IPS DF 6.9 (cell line): Measurements from ENCODE around the gene MUC3A.
"Not testable (repeated sequence)": the region's sequence is repeated elsewhere in the genome, so short reads cannot be mapped to it uniquely, and the experiment has no call there.

ENCODE experiments used
- DNase-seq: peaks from one replicate; pipeline ENCODE4 v3.0.0-alpha.2; 2013; ENCODE audit warnings: low read depth, low spot score
- H3K27ac ChIP-seq: one replicate; pipeline ENCODE4 v1.5.1; 2013; ENCODE audit warnings: low read length, control low read depth
- H3K27me3 ChIP-seq: 2 replicates; pipeline ENCODE4 v1.6.1; 2013; ENCODE audit warnings: mild to moderate bottlenecking, low read length; ENCODE audit not compliant: control insufficient read depth, insufficient read depth
- H3K36me3 ChIP-seq: 2 replicates; pipeline ENCODE4 v1.6.1; 2013; ENCODE audit warnings: low read length; ENCODE audit not compliant: control insufficient read depth, insufficient read depth
- H3K4me1 ChIP-seq: 2 replicates; pipeline ENCODE4 v1.6.1; 2013; ENCODE audit warnings: low read length; ENCODE audit not compliant: control insufficient read depth, insufficient read depth
- H3K4me3 ChIP-seq: 2 replicates; pipeline ENCODE4 v1.5.1; 2013; ENCODE audit warnings: mild to moderate bottlenecking, low read length
- H3K9me3 ChIP-seq: 2 replicates; pipeline ENCODE4 v1.6.1; 2013; ENCODE audit warnings: low read length, inconsistent platforms; ENCODE audit not compliant: control insufficient read depth, insufficient read depth
- WGBS: extraction: QIAGEN DNeasy Blood & Tissue Kit; methylation state at CpG from one replicate; pipeline ENCODE4 v1.1.7; 2013; ENCODE audit warnings: mixed read lengths, missing lambda C conversion rate; ENCODE audit not compliant: insufficient read length, insufficient coverage; 5-methylcytosine and 5-hydroxymethylcytosine counted together

The MUC3A gene

DNA sequence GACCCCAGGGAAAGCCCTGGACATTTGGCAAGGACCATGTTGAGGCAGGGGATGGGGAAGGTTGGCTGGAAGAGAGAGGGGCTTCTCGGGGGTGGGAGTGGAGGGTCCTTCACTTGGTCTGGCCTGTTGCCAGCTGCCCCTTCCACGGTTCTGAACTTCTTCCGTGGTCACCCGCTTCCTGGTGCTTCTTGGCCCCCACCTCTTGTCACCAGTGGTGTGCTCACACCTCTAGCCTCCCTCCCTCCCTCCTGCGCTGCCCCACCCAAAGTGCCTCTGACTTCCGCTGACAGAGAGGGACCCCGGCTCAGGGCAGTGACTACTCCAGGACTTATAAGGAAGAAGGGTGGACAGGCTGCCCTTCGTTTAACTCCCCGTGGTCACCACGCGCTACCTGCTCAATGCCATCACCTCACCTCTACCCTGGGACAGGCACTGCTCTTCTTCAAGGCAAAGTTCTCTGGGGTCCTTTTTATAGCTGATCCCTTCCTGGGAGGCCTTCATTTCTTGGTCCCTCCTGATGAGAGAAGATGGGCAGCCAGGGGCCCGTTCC is 19.8 kb downstream of the MUC3A start, which contains the start of gene MUC12:
Gene MUC12 (plus strand): TSS at position 500 of the 550 bp plus-strand sequence. CDS start 58 bp downstream, outside the sequence.
- Histone ChIP-seq H3K4me3 (no peak within 1 kb of the TSS), H3K27ac (no peak within 1 kb of the TSS), H3K36me3 (no peaks in the 10 kb centered on the region), H3K27me3 (peaks cover 3% of the 10 kb centered on the region; the same call in 1 of the 2 replicates), H3K4me1 (peaks cover 16% of the 10 kb centered on the region), H3K9me3 (no peaks in the 10 kb centered on the region)
- WGBS: no CpG with 5 or more reads among the region's 12 CpGs
- DNase-seq: no peak

- H3K4me1 ChIP-seq: 0 out of 2 replicates have a peak, but pooled peaks cover 6% of the 10 kb centered on the region
- no peak overlapping the region for H3K4me3 ChIP-seq
- no peak for DNase-seq
- H3K9me3 ChIP-seq: no peaks in the 10 kb centered on the region
- WGBS: no CpG with 5 or more reads among the region's 14 CpGs
- peaks cover 3% of the 10 kb centered on the region; the same call in 1 of the 2 replicates for H3K27me3 ChIP-seq
- no peaks in the 10 kb centered on the region for H3K36me3 ChIP-seq
- no peak overlapping the region for H3K27ac ChIP-seq
Measured at GRCh38 chr7:100971111-100972001, 22.0 kb downstream of the MUC3A start.

GRCh38 chr7:100972002-100972347 is 22.6 kb downstream of the MUC3A start:
- Histone ChIP-seq H3K27me3 (peaks cover 3% of the 10 kb centered on the region; the same call in 1 of the 2 replicates), H3K9me3 (no peaks in the 10 kb centered on the region), H3K27ac (no peak overlapping the region), H3K36me3 (no peaks in the 10 kb centered on the region), H3K4me3 (no peak overlapping the region), H3K4me1 (0 out of 2 replicates have a peak, but pooled peaks cover 5% of the 10 kb centered on the region)
- WGBS: no CpG with 5 or more reads among the region's 7 CpGs
- no peak for DNase-seq

GRCh38 chr7:100974021-100974420 is 24.7 kb downstream of the MUC3A start:
- H3K36me3 ChIP-seq: no peaks in the 10 kb centered on the region
- no CpG with 5 or more reads among the region's 2 CpGs for WGBS
- no peak for DNase-seq
- no peaks in the 10 kb centered on the region for H3K27me3 ChIP-seq
- H3K4me3 ChIP-seq: no peak overlapping the region
- no peaks in the 10 kb centered on the region for H3K9me3 ChIP-seq
- no peaks in the 10 kb centered on the region for H3K4me1 ChIP-seq
- no peak overlapping the region for H3K27ac ChIP-seq

DNA sequence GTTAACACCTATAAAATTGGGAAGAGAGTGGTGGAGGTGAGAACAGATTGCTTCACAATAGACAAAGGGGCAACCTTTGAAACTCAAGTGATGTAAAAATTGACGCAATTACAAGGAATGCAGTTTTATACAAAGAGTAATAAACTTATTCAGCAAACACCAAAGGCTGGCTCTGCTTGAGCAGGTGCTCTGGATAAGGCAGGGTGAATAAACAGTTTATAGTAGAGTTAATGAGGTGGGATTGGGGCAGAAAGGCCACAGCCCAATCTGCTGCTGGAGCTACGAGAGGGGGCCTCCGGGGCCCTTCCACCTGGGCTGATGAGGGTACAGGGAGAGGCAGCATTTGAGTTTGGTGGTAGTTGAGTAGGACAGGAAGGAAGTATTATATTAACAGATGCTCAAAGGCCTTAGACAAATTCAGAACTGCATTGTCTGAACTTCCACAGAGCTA is 26.1 kb downstream of the MUC3A start:
- no peaks in the 10 kb centered on the region for H3K9me3 ChIP-seq
- no peaks in the 10 kb centered on the region for H3K27me3 ChIP-seq
- no CpG with 5 or more reads among the region's 3 CpGs for WGBS
- H3K27ac ChIP-seq: no peak overlapping the region
- no peaks in the 10 kb centered on the region for H3K36me3 ChIP-seq
- H3K4me1 ChIP-seq: no peaks in the 10 kb centered on the region
- no peak for DNase-seq
- H3K4me3 ChIP-seq: no peak overlapping the region

DNA sequence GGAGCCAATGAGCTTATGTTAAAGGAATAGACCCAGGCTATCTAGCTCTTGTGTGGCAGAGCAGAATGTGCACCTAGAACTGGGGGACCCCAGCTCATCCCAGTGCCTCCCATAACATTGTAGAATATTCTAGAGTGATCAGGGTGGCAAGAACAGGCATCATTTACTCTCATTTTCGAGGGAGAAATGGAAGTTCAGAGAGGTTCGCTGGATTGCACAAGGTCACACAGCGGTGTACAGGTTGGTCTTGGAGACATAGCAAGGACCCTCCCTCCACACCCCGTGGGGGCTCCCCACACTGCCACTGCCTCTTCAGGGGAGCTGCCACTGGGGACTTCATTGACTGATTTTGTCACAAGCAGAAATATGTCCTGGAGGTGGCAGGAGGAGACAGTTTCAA is 29.0 kb downstream of the MUC3A start:
- Histone ChIP-seq H3K27me3 (no peaks in the 10 kb centered on the region), H3K36me3 (no peaks in the 10 kb centered on the region), H3K4me1 (0 out of 2 replicates have a peak, but pooled peaks cover 1% of the 10 kb centered on the region), H3K27ac (no peak overlapping the region), H3K4me3 (no peak overlapping the region), H3K9me3 (no peaks in the 10 kb centered on the region)
- no peak for DNase-seq
- WGBS: no CpG with 5 or more reads among the region's 4 CpGs

- no peak overlapping the region for H3K27ac ChIP-seq
- H3K36me3 ChIP-seq: no peaks in the 10 kb centered on the region
- H3K9me3 ChIP-seq: no peaks in the 10 kb centered on the region
- H3K27me3 ChIP-seq: no peaks in the 10 kb centered on the region
- 0 out of 2 replicates have a peak, but pooled peaks cover 1% of the 10 kb centered on the region for H3K4me1 ChIP-seq
- DNase-seq: no peak
- WGBS: no CpG with 5 or more reads among the region's 8 CpGs
- no peak overlapping the region for H3K4me3 ChIP-seq
Measured at GRCh38 chr7:100983451-100984187, 34.3 kb downstream of the MUC3A start.

- H3K27ac ChIP-seq, H3K36me3 ChIP-seq, H3K4me1 ChIP-seq, H3K27me3 ChIP-seq, DNase-seq, H3K4me3 ChIP-seq, H3K9me3 ChIP-seq: not testable (repeated sequence)
- WGBS: no CpG with 5 or more reads among the region's 14 CpGs
Measured at GRCh38 chr7:100984241-100984918, 35.0 kb downstream of the MUC3A start.

- H3K4me1 ChIP-seq, H3K27me3 ChIP-seq, H3K36me3 ChIP-seq, H3K27ac ChIP-seq, H3K9me3 ChIP-seq, H3K4me3 ChIP-seq, DNase-seq: not testable (repeated sequence)
- no CpG with 5 or more reads among the region's 4 CpGs for WGBS
Measured at GRCh38 chr7:100985033-100985797, 35.9 kb downstream of the MUC3A start.
